ENCODE data around the gene GORASP1.
A peak's percentile ranks its signal among the peaks of the same experiment; 100 is the strongest.

GORASP1 gene

GRCh38 chr3:39108200-39108710 lies 828 bp upstream of the GORASP1 start:
- no peak for TF ChIP-seq CTCF (IDR thresholded peaks at IDR 0.05; ENCODE audit: control insufficient read depth, insufficient read depth, low read depth, low read length, missing control alignments)
- DNase-seq (ENCODE audit: low read depth): no peak
- peak overlapping the region; percentile 89 for H3K4me3 ChIP-seq (ENCODE audit: control insufficient read depth, low read depth, low read length)

- H3K4me3 ChIP-seq (ENCODE audit: control insufficient read depth, low read depth, low read length): peak overlapping the region; percentile 89
- no peak for TF ChIP-seq CTCF (IDR thresholded peaks at IDR 0.05; ENCODE audit: control insufficient read depth, insufficient read depth, low read depth, low read length, missing control alignments)
- no peak for DNase-seq (ENCODE audit: low read depth)
Measured at GRCh38 chr3:39106851-39107387, 508 bp downstream of the GORASP1 start.

- TF ChIP-seq CTCF (IDR thresholded peaks at IDR 0.05; ENCODE audit: control insufficient read depth, insufficient read depth, low read depth, low read length, missing control alignments): no peak
- no peak for DNase-seq (ENCODE audit: low read depth)
Measured at GRCh38 chr3:39106281-39106811, 1.1 kb downstream of the GORASP1 start.

GRCh38 chr3:39105687-39106063 lies 1.8 kb downstream of the GORASP1 start:
- TF ChIP-seq CTCF (IDR thresholded peaks at IDR 0.05; ENCODE audit: control insufficient read depth, insufficient read depth, low read depth, low read length, missing control alignments): no peak
- H3K4me3 ChIP-seq (ENCODE audit: control insufficient read depth, low read depth, low read length): peak overlapping the region; percentile 89
- no peak for DNase-seq (ENCODE audit: low read depth)

More at GRCh38 chr3:39106281-39106811, 1.1 kb downstream of the GORASP1 start:
- H3K4me3 ChIP-seq (ENCODE audit: control insufficient read depth, low read depth, low read length): peak overlapping the region; percentile 89

- no peak for DNase-seq (ENCODE audit: low read depth)
Measured at GRCh38 chr3:39104961-39105686, 2.3 kb downstream of the GORASP1 start.

More at GRCh38 chr3:39104961-39105686, 2.3 kb downstream of the GORASP1 start:
- H3K4me3 ChIP-seq (ENCODE audit: control insufficient read depth, low read depth, low read length): no peak overlapping the region
- TF ChIP-seq CTCF (IDR thresholded peaks at IDR 0.05; ENCODE audit: control insufficient read depth, insufficient read depth, low read depth, low read length, missing control alignments): no peak

Data from AG09309 (cell line).